Pancreas (tissue), 10 donors: Measurements from ENCODE around the gene GPR137. TPM values are rescaled to one million over a fixed set of nuclear protein-coding genes. Genes with fewer than 3 reads are reported as not detected.
"Not testable (repeated sequence)": the region's sequence is repeated elsewhere in the genome, so short reads cannot be mapped to it uniquely, and the experiment has no call there.

Experiments used
- ATAC-seq, 4 donors: fragments of 200-7000 bp; cut with Tn5 transposase; one replicate each; pipeline versions ENCODE4 v1.8.0 to v1.9.1; 2020; ENCODE audit warnings: mild to moderate bottlenecking in 4 of 4, moderate library complexity in 4 of 4
- DNase-seq, 6 donors: peaks; one replicate each; pipeline ENCODE4 v3.0.0-alpha.2; 2020
- FAIRE-seq: peaks from 2 replicates; lab custom pipeline; 2012; peaks lifted over from hg19 to GRCh38; lab: Jason Lieb, UNC
- H3K27ac ChIP-seq, 4 donors: fragments of 200-600 bp; sonication (generic); 1 replicate in 3 of 4; 2 replicates in 1 of 4; pipeline versions ENCODE4 v1.5.0 to v1.8.0; 2020
- H3K27me3 ChIP-seq, 4 donors: fragments of 200-600 bp; one replicate each; pipeline ENCODE4 v1.8.0; 2021
- H3K36me3 ChIP-seq, 3 donors: fragments of 200-600 bp; sonication (generic) in 1 of 3; one replicate each; pipeline versions ENCODE4 v1.5.0 to v1.8.0; 2020 to 2021
- H3K4me1 ChIP-seq, 3 donors: fragments of 200-600 bp; one replicate each; pipeline ENCODE4 v1.8.0; 2021
- H3K4me3 ChIP-seq, 4 donors: fragments of 200-600 bp; sonication (generic) in 2 of 4; one replicate each; pipeline versions ENCODE4 v1.5.0 to v1.8.0; 2020 to 2021
- H3K9me3 ChIP-seq, 4 donors: fragments of 200-600 bp; one replicate each; pipeline ENCODE4 v1.8.0; 2021
- WGBS, 2 donors: extraction: QIAGEN DNeasy Blood & Tissue Kit; methylation state at CpG; one replicate each; pipeline ENCODE4 v1.1.7; 2013; 5-methylcytosine and 5-hydroxymethylcytosine counted together
- intact Hi-C, 3 donors: fragments of 100-400 bp; cut with DNase I; formaldehyde crosslinking; loops; one replicate each; pipeline versions ENCODE4 v1.11.1 to v1.14.2; 2022
- polyA plus RNA-seq, 2 donors: library from polyadenylated mRNA; stranded (reverse); fragments of 200-250 nt; gene quantifications; one replicate each; pipeline ENCODE4 v1.2.3, GENCODE V29; 2013
- total RNA-seq, 6 donors: library from RNA; stranded (reverse); fragmentation: NEBNext Ultra II Directional in 4 of 6; extraction: Animal tissue kit (Norgen Biotek cat#: 25700) in 4 of 6; gene quantifications; one replicate each; pipeline versions ENCODE4 v1.2.1 to v1.2.4, GENCODE V29; 2021 to 2023
- TF ChIP-seq, protein P1 (sequence below), 4 donors: fragments of 200-600 bp; sonication (generic) in 3 of 4; IDR thresholded peaks; one replicate each; pipeline versions ENCODE4 v1.5.0 to v1.8.0; 2021; ENCODE audit warnings: antibody characterized with exemption in 4 of 4
- donor health status: healthy with polysubstance abuse.
- donor health status: DM: no; HTN: no; CAD: no; lungs with moderate emphysema.
- donor health status: DM: no; HTN: no; CAD: no.
- donor health status: control.
- donor health status: control.
- donor health status: Bipolar disorder and iron deficiency.
- donor health status: DM: yes; HTN: yes; CAD: no.
- donor health status: DM: no; HTN: no; CAD: no.
- donor health status: DM: no; HTN: no; CAD: no.
- donor health status: DM: yes; HTN: yes; CAD: no.

Gene GPR137
- total and polyA plus RNA-seq, 8 donors: 7.1 to 27.9 (median 14.0) TPM

DNA sequence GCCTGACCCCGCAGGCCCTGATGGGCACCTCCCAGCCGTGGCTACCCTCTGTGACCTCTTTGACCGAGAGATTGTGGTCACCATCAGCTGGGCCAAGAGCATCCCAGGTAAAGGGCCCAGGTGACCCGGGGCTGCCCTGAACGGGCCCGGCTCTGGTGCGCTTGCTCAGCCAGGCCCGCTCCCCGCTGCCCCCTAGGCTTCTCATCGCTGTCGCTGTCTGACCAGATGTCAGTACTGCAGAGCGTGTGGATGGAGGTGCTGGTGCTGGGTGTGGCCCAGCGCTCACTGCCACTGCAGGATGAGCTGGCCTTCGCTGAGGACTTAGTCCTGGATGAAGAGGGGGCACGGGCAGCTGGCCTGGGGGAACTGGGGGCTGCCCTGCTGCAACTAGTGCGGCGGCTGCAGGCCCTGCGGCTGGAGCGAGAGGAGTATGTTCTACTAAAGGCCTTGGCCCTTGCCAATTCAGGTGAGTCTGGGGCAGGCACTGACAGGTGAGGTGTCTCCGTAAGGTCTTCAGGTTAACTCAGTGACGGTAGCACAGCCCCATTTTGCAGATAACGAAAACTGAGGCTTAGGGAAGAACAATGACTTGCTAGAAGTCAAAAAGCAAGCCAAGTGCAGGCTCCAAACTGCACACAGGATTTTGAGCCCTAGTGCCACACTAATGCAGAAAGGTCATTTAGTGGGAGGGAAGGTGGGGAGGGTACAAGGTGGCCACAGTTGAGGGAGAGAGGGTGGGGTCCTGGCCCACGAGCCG, 29.3 kb downstream of the GPR137 start:
- no peak for FAIRE-seq
- no peak overlapping the region for H3K27ac ChIP-seq
- intact Hi-C loops: no loop called here
- TF ChIP-seq, protein P1, sequence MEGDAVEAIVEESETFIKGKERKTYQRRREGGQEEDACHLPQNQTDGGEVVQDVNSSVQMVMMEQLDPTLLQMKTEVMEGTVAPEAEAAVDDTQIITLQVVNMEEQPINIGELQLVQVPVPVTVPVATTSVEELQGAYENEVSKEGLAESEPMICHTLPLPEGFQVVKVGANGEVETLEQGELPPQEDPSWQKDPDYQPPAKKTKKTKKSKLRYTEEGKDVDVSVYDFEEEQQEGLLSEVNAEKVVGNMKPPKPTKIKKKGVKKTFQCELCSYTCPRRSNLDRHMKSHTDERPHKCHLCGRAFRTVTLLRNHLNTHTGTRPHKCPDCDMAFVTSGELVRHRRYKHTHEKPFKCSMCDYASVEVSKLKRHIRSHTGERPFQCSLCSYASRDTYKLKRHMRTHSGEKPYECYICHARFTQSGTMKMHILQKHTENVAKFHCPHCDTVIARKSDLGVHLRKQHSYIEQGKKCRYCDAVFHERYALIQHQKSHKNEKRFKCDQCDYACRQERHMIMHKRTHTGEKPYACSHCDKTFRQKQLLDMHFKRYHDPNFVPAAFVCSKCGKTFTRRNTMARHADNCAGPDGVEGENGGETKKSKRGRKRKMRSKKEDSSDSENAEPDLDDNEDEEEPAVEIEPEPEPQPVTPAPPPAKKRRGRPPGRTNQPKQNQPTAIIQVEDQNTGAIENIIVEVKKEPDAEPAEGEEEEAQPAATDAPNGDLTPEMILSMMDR (IDR thresholded peaks at IDR 0.05): no peak
- H3K9me3 ChIP-seq: no peaks in the 10 kb centered on the region
- no peak for ATAC-seq
- H3K4me3 ChIP-seq: no peak overlapping the region
- peaks cover 0 to 16% (median 10%) of the 10 kb centered on the region in 3 donors for H3K36me3 ChIP-seq
- no peaks in the 10 kb centered on the region for H3K27me3 ChIP-seq
- WGBS, 2 donors: 88 to 93% methylated on average over 24 of the region's 24 CpGs
- peak in 1 of 6 donors; percentile 23 for DNase-seq
- peaks cover 7 to 10% (median 7%) of the 10 kb centered on the region in 3 donors for H3K4me1 ChIP-seq

DNA sequence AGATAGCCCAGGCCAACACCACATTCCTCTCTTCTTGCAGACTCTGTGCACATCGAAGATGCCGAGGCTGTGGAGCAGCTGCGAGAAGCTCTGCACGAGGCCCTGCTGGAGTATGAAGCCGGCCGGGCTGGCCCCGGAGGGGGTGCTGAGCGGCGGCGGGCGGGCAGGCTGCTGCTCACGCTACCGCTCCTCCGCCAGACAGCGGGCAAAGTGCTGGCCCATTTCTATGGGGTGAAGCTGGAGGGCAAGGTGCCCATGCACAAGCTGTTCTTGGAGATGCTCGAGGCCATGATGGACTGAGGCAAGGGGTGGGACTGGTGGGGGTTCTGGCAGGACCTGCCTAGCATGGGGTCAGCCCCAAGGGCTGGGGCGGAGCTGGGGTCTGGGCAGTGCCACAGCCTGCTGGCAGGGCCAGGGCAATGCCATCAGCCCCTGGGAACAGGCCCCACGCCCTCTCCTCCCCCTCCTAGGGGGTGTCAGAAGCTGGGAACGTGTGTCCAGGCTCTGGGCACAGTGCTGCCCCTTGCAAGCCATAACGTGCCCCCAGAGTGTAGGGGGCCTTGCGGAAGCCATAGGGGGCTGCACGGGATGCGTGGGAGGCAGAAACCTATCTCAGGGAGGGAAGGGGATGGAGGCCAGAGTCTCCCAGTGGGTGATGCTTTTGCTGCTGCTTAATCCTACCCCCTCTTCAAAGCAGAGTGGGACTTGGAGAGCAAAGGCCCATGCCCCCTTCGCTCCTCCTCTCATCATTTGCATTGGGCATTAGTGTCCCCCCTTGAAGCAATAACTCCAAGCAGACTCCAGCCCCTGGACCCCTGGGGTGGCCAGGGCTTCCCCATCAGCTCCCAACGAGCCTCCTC, 30.2 kb downstream of the GPR137 start:
- DNase-seq: peak in 3 of 6 donors; percentile 37 to 72 (median 55)
- ATAC-seq, FAIRE-seq, H3K27me3 ChIP-seq, H3K9me3 ChIP-seq, intact Hi-C loops: not testable (repeated sequence)
- Histone ChIP-seq H3K4me3 (peak overlapping the region in 2 of 4 donors; percentile 71 to 84), H3K4me1 (peaks cover 7 to 10% (median 7%) of the 10 kb centered on the region in 3 donors), H3K27ac (peak overlapping the region in 2 of 4 donors; percentile 98 to 99), H3K36me3 (peaks cover 0 to 16% (median 10%) of the 10 kb centered on the region in 3 donors)
- WGBS, 2 donors: 72 to 81% methylated on average over 25 of the region's 25 CpGs

DNA sequence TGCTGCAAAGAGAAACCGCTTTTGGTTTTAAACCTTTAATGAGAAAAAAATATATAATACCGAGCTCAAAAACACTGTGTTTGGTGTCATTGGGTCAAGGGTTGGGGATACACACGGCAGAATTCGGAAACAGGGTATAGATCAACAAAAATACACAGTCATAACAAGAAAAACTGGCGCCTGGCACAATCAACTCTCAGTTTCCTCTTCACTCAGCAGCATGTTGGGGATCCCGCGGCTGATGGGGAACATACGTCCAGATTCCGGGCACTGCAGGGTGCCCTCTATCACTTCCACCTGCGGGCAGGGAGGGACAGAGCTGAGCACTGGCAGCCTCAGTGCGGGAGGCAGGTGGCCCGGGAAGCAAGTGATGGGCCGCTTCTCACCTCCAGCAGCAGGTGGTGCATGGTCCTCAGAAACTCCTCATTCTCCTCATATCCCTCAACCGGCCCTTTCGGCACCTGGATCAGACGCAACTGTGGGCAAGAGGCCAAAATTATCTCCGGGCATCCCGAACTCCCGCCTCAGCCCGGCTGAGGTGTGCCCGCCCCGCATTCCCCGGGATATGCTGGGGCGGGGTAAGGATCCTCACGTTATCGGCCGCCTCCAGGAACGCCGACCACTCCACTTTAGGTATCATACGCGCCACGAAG, 31.1 kb downstream of the GPR137 start:
- FAIRE-seq (no peak), DNase-seq (peak; percentile 55 to 82 (median 66)), ATAC-seq (peak; percentile 1 to 13 (median 5))
- Histone ChIP-seq H3K27ac (peak overlapping the region; percentile 98 to 99 (median 99)), H3K9me3 (no peaks in the 10 kb centered on the region), H3K4me1 (peaks cover 7 to 10% (median 7%) of the 10 kb centered on the region in 3 donors), H3K27me3 (no peaks in the 10 kb centered on the region), H3K36me3 (peaks cover 0 to 16% (median 10%) of the 10 kb centered on the region in 3 donors), H3K4me3 (peak overlapping the region; percentile 66 to 84 (median 74))
- TF ChIP-seq, protein P1 (IDR thresholded peaks at IDR 0.05): no peak
- intact Hi-C loops: no loop called here
- 4 to 5% methylated on average over 31 to 32 of the region's 32 CpGs for WGBS, 2 donors

DNA sequence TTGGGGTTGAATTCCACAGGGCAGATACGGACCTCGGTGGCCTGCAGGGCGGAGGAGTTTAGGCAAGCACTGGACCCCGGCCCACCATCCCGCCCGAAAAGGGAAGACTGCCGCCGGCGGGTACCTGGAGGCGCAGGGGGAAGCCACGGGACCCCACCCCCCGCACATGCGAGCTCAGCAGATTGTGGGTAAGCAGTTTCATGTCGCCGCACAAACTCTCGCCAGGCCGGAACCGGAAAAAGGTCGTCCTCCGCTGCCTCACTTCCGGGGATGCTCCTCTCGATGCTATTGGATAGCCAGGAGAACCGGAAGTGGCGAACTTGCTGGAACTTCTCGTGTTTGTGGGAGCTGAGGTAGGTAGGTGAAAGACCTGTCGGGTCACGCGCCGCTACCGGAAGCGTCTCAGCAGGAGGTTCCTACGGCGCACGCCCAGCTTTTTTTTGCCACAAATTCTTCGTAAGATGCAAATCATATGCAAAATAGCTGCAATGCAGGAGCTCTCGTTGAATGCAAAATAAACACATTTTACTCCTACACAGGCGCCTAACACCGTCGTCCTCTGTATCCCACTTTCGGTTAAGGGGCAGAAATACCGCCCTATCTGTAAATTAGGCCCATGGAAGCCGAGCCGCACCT, 31.8 kb downstream of the GPR137 start, which contains the start of gene TRMT112:
TSS of gene TRMT112 (minus strand) at position 235 of the 636 bp plus-strand sequence. CDS start at position 202, 33 bp downstream.
- FAIRE-seq (peak; percentile 54), DNase-seq (peak; percentile 87 to 99 (median 96)), ATAC-seq (peak; percentile 81 to 88 (median 85))
- TF ChIP-seq, protein P1 (IDR thresholded peaks at IDR 0.05): no peak
- intact Hi-C loops: no loop called here
- 0% methylated on average over 43 of the region's 43 CpGs for WGBS, 2 donors
- peak within 1 kb of the TSS; percentile 66 to 84 (median 74) for H3K4me3 ChIP-seq
- peak within 1 kb of the TSS; percentile 98 to 99 (median 99) for H3K27ac ChIP-seq
- H3K9me3 ChIP-seq: no peaks in the 10 kb centered on the region
- H3K27me3 ChIP-seq: no peaks in the 10 kb centered on the region
- H3K36me3 ChIP-seq: peaks cover 0 to 16% (median 10%) of the 10 kb centered on the region in 3 donors
- peaks cover 7 to 10% (median 7%) of the 10 kb centered on the region in 3 donors for H3K4me1 ChIP-seq
